ENCODE results near the gene MYD88. TPM values are rescaled to one million over a fixed set of nuclear protein-coding genes. Genes with fewer than 3 reads are reported as not detected.

The MYD88 gene
- 14.7 and 17.4 TPM in 2 replicates for total RNA-seq

DNA sequence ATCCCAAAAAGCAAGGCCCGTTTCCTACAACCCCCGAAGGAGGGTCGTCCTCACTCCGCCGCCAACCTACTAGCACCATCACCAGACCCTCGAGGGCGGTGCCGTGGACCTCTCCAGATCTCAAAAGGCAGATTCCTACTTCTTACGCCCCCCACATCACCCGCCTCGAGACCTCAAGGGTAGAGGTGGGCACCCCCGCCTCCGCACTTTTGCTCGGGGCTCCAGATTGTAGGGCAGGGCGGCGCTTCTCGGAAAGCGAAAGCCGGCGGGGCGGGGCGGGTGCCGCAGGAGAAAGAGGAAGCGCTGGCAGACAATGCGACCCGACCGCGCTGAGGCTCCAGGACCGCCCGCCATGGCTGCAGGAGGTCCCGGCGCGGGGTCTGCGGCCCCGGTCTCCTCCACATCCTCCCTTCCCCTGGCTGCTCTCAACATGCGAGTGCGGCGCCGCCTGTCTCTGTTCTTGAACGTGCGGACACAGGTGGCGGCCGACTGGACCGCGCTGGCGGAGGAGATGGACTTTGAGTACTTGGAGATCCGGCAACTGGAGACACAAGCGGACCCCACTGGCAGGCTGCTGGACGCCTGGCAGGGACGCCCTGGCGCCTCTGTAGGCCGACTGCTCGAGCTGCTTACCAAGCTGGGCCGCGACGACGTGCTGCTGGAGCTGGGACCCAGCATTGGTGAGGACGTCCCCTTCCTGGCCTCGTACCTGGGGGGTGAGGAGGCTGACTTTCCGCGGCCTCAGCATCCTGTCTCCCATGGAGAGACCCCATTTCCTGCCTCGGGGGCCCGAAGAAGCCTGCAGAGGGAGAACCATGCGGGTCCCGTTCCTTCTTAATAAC lies at the start of gene MYD88:
TSS of gene MYD88 (plus strand) at position 313 of the 842 bp plus-strand sequence. CDS start at position 353, 40 bp downstream.

DNA sequence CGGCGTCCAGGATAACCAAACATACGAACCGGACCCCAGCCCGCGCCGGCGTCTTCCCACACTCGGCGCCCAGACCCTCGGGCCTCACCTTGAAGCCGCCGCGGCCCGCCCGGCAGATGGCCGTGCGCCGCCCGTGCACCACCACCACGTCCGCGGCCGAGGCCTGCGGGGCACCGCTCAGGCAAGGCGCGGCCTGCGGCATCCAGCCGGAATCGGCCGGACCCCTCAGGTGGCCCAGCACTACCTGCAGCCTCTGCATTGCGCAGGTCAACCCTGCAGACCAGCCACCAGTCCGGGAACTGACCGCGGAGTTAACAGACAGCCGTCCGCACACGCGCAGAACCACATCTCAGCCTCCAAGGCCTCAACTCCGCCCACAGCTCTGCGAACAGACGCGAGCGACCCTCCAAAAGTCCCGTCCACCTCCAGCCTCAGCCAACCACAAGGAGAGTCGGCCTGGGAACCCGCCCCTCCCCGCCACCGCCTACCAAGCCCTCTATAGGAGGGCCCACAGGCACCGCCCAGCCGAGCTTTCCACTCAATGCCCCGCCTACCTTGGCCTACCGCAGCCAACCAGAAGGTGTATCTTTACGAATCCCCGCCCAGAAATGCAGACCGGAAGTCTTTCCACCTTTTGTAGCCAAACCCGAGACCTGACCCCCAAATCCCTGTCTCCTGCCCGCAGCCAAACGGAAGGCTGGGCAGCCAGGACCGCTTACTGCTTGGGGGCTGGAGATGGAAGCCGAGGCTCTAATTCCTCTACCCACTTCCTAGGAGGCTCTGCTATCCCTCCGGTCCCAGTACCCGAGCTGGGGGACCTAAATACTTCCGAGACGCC lies 1.5 kb upstream of the MYD88 start, which contains the start of gene ACAA1:
TSS of gene ACAA1 (minus strand) at position 351 of the 838 bp plus-strand sequence. CDS start at position 259, 92 bp downstream.

DNA sequence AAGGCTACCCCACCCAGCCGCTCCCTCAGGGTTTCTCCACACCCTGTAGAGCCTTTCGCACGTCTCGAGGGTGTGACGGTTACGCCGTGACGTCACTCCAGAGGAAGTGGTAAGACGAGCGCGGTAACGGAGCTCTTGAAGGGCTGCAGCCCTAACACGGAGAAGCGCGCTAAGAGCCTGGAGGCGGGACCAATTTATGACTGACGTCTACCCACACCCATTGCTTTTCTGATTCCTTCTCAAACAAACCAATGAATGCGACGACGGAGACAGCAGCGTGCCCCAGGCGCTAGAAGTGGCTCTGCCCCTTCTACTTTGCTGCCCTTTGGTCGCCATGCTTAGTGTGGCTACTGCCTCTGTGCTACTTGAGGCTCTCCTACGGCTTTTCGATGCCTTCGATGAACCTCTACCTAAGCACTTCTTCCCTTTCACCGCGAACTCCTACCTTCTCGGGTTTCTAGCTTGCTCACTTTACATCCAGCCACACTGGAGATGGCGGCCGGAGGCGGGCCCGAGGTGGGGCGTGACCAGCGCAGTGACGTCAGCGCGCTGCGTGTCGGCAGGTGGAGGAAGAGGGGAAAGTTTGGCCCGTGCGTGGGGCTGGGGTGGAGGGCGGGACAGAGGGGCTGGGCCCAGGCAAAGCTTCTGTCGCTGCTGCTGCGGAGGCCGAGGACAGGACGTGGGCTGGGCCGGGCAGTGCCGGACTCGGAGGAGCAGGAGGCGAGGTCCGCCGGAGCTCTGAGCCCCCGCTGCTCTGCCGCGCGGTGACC lies 26.7 kb downstream of the MYD88 start, which contains the start of gene OXSR1:
TSS of gene OXSR1 (plus strand) at position 586 of the 770 bp plus-strand sequence. CDS start 340 bp downstream, outside the sequence.

Other genes starting within 250 kb of the MYD88 start
- gene VILL, start 147.9 kb upstream of the MYD88 start, total RNA-seq, result 1.8 and 2.1 TPM in 2 replicates
- 16.5 and 17.7 TPM in 2 replicates for gene PLCD1, start 109.0 kb upstream of the MYD88 start, total RNA-seq
- not detected in 2 replicates for gene DLEC1, start 99.5 kb upstream of the MYD88 start, total RNA-seq
- gene ACAA1, start 1.5 kb upstream of the MYD88 start, total RNA-seq, result 27.8 and 36.7 TPM in 2 replicates
- 29.7 and 30.8 TPM in 2 replicates for gene OXSR1, start 26.9 kb downstream of the MYD88 start, total RNA-seq
- 0.09 and 0.11 TPM in 2 replicates for gene SLC22A13, start 127.2 kb downstream of the MYD88 start, total RNA-seq
- gene SLC22A14, start 143.6 kb downstream of the MYD88 start, total RNA-seq, result under 0.01 TPM in 2 replicates
- 0.98 and 2.1 TPM in 2 replicates for gene XYLB, start 208.1 kb downstream of the MYD88 start, total RNA-seq